GM19035 (cell line): ENCODE measurements around the gene NR3C1.

Source experiments
- ATAC-seq: cut with Tn5 transposase; IDR thresholded peaks from one replicate; pipeline ENCODE4 v1.9.1; 2021; ENCODE audit not compliant: unreplicated experiment

Gene NR3C1

GRCh38 chr5:143271431-143271830 is 132.1 kb downstream of the NR3C1 start:
- no peak for ATAC-seq

- no peak for ATAC-seq
Measured at GRCh38 chr5:143268388-143268787, 135.1 kb downstream of the NR3C1 start.

- no peak for ATAC-seq
Measured at GRCh38 chr5:143267186-143267585, 136.3 kb downstream of the NR3C1 start.

GRCh38 chr5:143265995-143266394 is 137.5 kb downstream of the NR3C1 start:
- no peak for ATAC-seq

GRCh38 chr5:143263272-143263810 is 140.1 kb downstream of the NR3C1 start:
- no peak for ATAC-seq

GRCh38 chr5:143262393-143263174 is 140.9 kb downstream of the NR3C1 start:
- peak; percentile 74 for ATAC-seq

GRCh38 chr5:143261748-143262392 is 141.6 kb downstream of the NR3C1 start:
- no peak for ATAC-seq

GRCh38 chr5:143259254-143259605 is 144.3 kb downstream of the NR3C1 start:
- ATAC-seq: no peak

- ATAC-seq: no peak
Measured at GRCh38 chr5:143258559-143259253, 144.8 kb downstream of the NR3C1 start.

- no peak for ATAC-seq
Measured at GRCh38 chr5:143254819-143255218, 148.7 kb downstream of the NR3C1 start.

- ATAC-seq: peak; percentile 44
Measured at GRCh38 chr5:143251946-143252345, 151.5 kb downstream of the NR3C1 start.

GRCh38 chr5:143251190-143251589 is 152.3 kb downstream of the NR3C1 start:
- peak; percentile 67 for ATAC-seq

GRCh38 chr5:143249851-143250250 is 153.6 kb downstream of the NR3C1 start:
- no peak for ATAC-seq

GRCh38 chr5:143248822-143249579 is 154.5 kb downstream of the NR3C1 start:
- no peak for ATAC-seq

GRCh38 chr5:143248391-143248790 is 155.1 kb downstream of the NR3C1 start:
- ATAC-seq: no peak

GRCh38 chr5:143247134-143247815 is 156.2 kb downstream of the NR3C1 start:
- no peak for ATAC-seq

GRCh38 chr5:143245929-143246561 is 157.4 kb downstream of the NR3C1 start:
- no peak for ATAC-seq

GRCh38 chr5:143244990-143245389 is 158.5 kb downstream of the NR3C1 start:
- ATAC-seq: no peak

- no peak for ATAC-seq
Measured at GRCh38 chr5:143244000-143244736, 159.3 kb downstream of the NR3C1 start.
